Measurements from ENCODE around the gene ZYX.

ZYX gene

GRCh38 chr7:143380646-143381426 lies at the start of gene ZYX:
ZYX (plus strand) TSS chr7:143381345; CDS start chr7:143381572, 227 bp downstream.
- no peaks in the 10 kb centered on the region for H3K27me3 ChIP-seq (replicated peaks; ENCODE audit: control insufficient read depth, insufficient read depth, low read length)
- DNase-seq (ENCODE audit: low read depth): peak; percentile 97
- H3K4me1 ChIP-seq (ENCODE audit: control insufficient read depth, insufficient read depth, low read length): peaks cover 49% of the 10 kb centered on the region
- peaks cover 11% of the 10 kb centered on the region for H3K36me3 ChIP-seq (ENCODE audit: control insufficient read depth, insufficient read depth, low read length, severe bottlenecking)
- H3K9me3 ChIP-seq (ENCODE audit: control insufficient read depth, low read length): no peaks in the 10 kb centered on the region
- peak within 1 kb of the TSS; percentile 90 for H3K4me3 ChIP-seq (ENCODE audit: low read length)
- H3K9ac ChIP-seq (ENCODE audit: low read length): peak within 1 kb of the TSS; percentile 97

GRCh38 chr7:143334244-143334643 lies 46.9 kb upstream of the ZYX start:
- Histone ChIP-seq H3K4me1 (ENCODE audit: control insufficient read depth, insufficient read depth, low read length) (peaks cover 27% of the 10 kb centered on the region), H3K36me3 (ENCODE audit: control insufficient read depth, insufficient read depth, low read length, severe bottlenecking) (no peaks in the 10 kb centered on the region), H3K4me3 (ENCODE audit: low read length) (no peak overlapping the region), H3K27me3 (replicated peaks; ENCODE audit: control insufficient read depth, insufficient read depth, low read length) (no peaks in the 10 kb centered on the region), H3K9me3 (ENCODE audit: control insufficient read depth, low read length) (no peaks in the 10 kb centered on the region), H3K9ac (ENCODE audit: low read length) (no peak overlapping the region)
- DNase-seq (ENCODE audit: low read depth): no peak

- no peak for DNase-seq (ENCODE audit: low read depth)
- H3K4me1 ChIP-seq (ENCODE audit: control insufficient read depth, insufficient read depth, low read length): peaks cover 12% of the 10 kb centered on the region
- H3K4me3 ChIP-seq (ENCODE audit: low read length): no peak overlapping the region
- no peak overlapping the region for H3K9ac ChIP-seq (ENCODE audit: low read length)
- no peaks in the 10 kb centered on the region for H3K9me3 ChIP-seq (ENCODE audit: control insufficient read depth, low read length)
- H3K27me3 ChIP-seq (replicated peaks; ENCODE audit: control insufficient read depth, insufficient read depth, low read length): no peaks in the 10 kb centered on the region
- no peaks in the 10 kb centered on the region for H3K36me3 ChIP-seq (ENCODE audit: control insufficient read depth, insufficient read depth, low read length, severe bottlenecking)
Observed at GRCh38 chr7:143337216-143337615, 43.9 kb upstream of the ZYX start.

- H3K36me3 ChIP-seq (ENCODE audit: control insufficient read depth, insufficient read depth, low read length, severe bottlenecking): no peaks in the 10 kb centered on the region
- no peaks in the 10 kb centered on the region for H3K4me1 ChIP-seq (ENCODE audit: control insufficient read depth, insufficient read depth, low read length)
- no peak overlapping the region for H3K9ac ChIP-seq (ENCODE audit: low read length)
- peaks cover 7% of the 10 kb centered on the region for H3K27me3 ChIP-seq (replicated peaks; ENCODE audit: control insufficient read depth, insufficient read depth, low read length)
- H3K9me3 ChIP-seq (ENCODE audit: control insufficient read depth, low read length): no peaks in the 10 kb centered on the region
- no peak overlapping the region for H3K4me3 ChIP-seq (ENCODE audit: low read length)
- no peak for DNase-seq (ENCODE audit: low read depth)
Observed at GRCh38 chr7:143341842-143342241, 39.3 kb upstream of the ZYX start.

- peaks cover 7% of the 10 kb centered on the region for H3K27me3 ChIP-seq (replicated peaks; ENCODE audit: control insufficient read depth, insufficient read depth, low read length)
- no peak overlapping the region for H3K4me3 ChIP-seq (ENCODE audit: low read length)
- no peaks in the 10 kb centered on the region for H3K4me1 ChIP-seq (ENCODE audit: control insufficient read depth, insufficient read depth, low read length)
- H3K9ac ChIP-seq (ENCODE audit: low read length): no peak overlapping the region
- no peaks in the 10 kb centered on the region for H3K36me3 ChIP-seq (ENCODE audit: control insufficient read depth, insufficient read depth, low read length, severe bottlenecking)
- H3K9me3 ChIP-seq (ENCODE audit: control insufficient read depth, low read length): no peaks in the 10 kb centered on the region
- no peak for DNase-seq (ENCODE audit: low read depth)
Observed at GRCh38 chr7:143343596-143343995, 37.5 kb upstream of the ZYX start.

- Histone ChIP-seq H3K4me3 (ENCODE audit: low read length) (peak overlapping the region; percentile 43), H3K4me1 (ENCODE audit: control insufficient read depth, insufficient read depth, low read length) (no peaks in the 10 kb centered on the region), H3K9ac (ENCODE audit: low read length) (no peak overlapping the region), H3K9me3 (ENCODE audit: control insufficient read depth, low read length) (no peaks in the 10 kb centered on the region), H3K27me3 (replicated peaks; ENCODE audit: control insufficient read depth, insufficient read depth, low read length) (peaks cover 20% of the 10 kb centered on the region), H3K36me3 (ENCODE audit: control insufficient read depth, insufficient read depth, low read length, severe bottlenecking) (no peaks in the 10 kb centered on the region)
- DNase-seq (ENCODE audit: low read depth): no peak
Observed at GRCh38 chr7:143345428-143345900, 35.7 kb upstream of the ZYX start.

- no peak overlapping the region for H3K9ac ChIP-seq (ENCODE audit: low read length)
- DNase-seq (ENCODE audit: low read depth): no peak
- peaks cover 22% of the 10 kb centered on the region for H3K27me3 ChIP-seq (replicated peaks; ENCODE audit: control insufficient read depth, insufficient read depth, low read length)
- no peaks in the 10 kb centered on the region for H3K36me3 ChIP-seq (ENCODE audit: control insufficient read depth, insufficient read depth, low read length, severe bottlenecking)
- no peaks in the 10 kb centered on the region for H3K4me1 ChIP-seq (ENCODE audit: control insufficient read depth, insufficient read depth, low read length)
- H3K9me3 ChIP-seq (ENCODE audit: control insufficient read depth, low read length): no peaks in the 10 kb centered on the region
- no peak overlapping the region for H3K4me3 ChIP-seq (ENCODE audit: low read length)
Observed at GRCh38 chr7:143346018-143346417, 35.1 kb upstream of the ZYX start.

- no peak overlapping the region for H3K4me3 ChIP-seq (ENCODE audit: low read length)
- no peaks in the 10 kb centered on the region for H3K4me1 ChIP-seq (ENCODE audit: control insufficient read depth, insufficient read depth, low read length)
- H3K9me3 ChIP-seq (ENCODE audit: control insufficient read depth, low read length): no peaks in the 10 kb centered on the region
- DNase-seq (ENCODE audit: low read depth): no peak
- no peaks in the 10 kb centered on the region for H3K36me3 ChIP-seq (ENCODE audit: control insufficient read depth, insufficient read depth, low read length, severe bottlenecking)
- peaks cover 26% of the 10 kb centered on the region for H3K27me3 ChIP-seq (replicated peaks; ENCODE audit: control insufficient read depth, insufficient read depth, low read length)
- H3K9ac ChIP-seq (ENCODE audit: low read length): no peak overlapping the region
Observed at GRCh38 chr7:143347950-143348349, 33.2 kb upstream of the ZYX start.

- Histone ChIP-seq H3K9me3 (ENCODE audit: control insufficient read depth, low read length) (no peaks in the 10 kb centered on the region), H3K4me3 (ENCODE audit: low read length) (no peak overlapping the region), H3K36me3 (ENCODE audit: control insufficient read depth, insufficient read depth, low read length, severe bottlenecking) (no peaks in the 10 kb centered on the region), H3K9ac (ENCODE audit: low read length) (no peak overlapping the region), H3K27me3 (replicated peaks; ENCODE audit: control insufficient read depth, insufficient read depth, low read length) (peaks cover 25% of the 10 kb centered on the region), H3K4me1 (ENCODE audit: control insufficient read depth, insufficient read depth, low read length) (no peaks in the 10 kb centered on the region)
- no peak for DNase-seq (ENCODE audit: low read depth)
Observed at GRCh38 chr7:143351060-143351459, 30.1 kb upstream of the ZYX start.

- no peak overlapping the region for H3K4me3 ChIP-seq (ENCODE audit: low read length)
- no peaks in the 10 kb centered on the region for H3K9me3 ChIP-seq (ENCODE audit: control insufficient read depth, low read length)
- peaks cover 25% of the 10 kb centered on the region for H3K27me3 ChIP-seq (replicated peaks; ENCODE audit: control insufficient read depth, insufficient read depth, low read length)
- H3K36me3 ChIP-seq (ENCODE audit: control insufficient read depth, insufficient read depth, low read length, severe bottlenecking): no peaks in the 10 kb centered on the region
- no peaks in the 10 kb centered on the region for H3K4me1 ChIP-seq (ENCODE audit: control insufficient read depth, insufficient read depth, low read length)
- DNase-seq (ENCODE audit: low read depth): no peak
- no peak overlapping the region for H3K9ac ChIP-seq (ENCODE audit: low read length)
Observed at GRCh38 chr7:143351574-143351973, 29.6 kb upstream of the ZYX start.

- Histone ChIP-seq H3K4me1 (ENCODE audit: control insufficient read depth, insufficient read depth, low read length) (no peaks in the 10 kb centered on the region), H3K4me3 (ENCODE audit: low read length) (no peak overlapping the region), H3K27me3 (replicated peaks; ENCODE audit: control insufficient read depth, insufficient read depth, low read length) (peaks cover 22% of the 10 kb centered on the region), H3K9me3 (ENCODE audit: control insufficient read depth, low read length) (no peaks in the 10 kb centered on the region), H3K9ac (ENCODE audit: low read length) (no peak overlapping the region), H3K36me3 (ENCODE audit: control insufficient read depth, insufficient read depth, low read length, severe bottlenecking) (no peaks in the 10 kb centered on the region)
- no peak for DNase-seq (ENCODE audit: low read depth)
Observed at GRCh38 chr7:143352531-143353002, 28.6 kb upstream of the ZYX start.
